Esophagus squamous epithelium (tissue), 4 donors: ENCODE data around the gene DENND2C.

Experiments
- CTCF ChIP-seq, 6 experiments: fragments of 450-650 bp in 4 of 6; fragments of 200-600 bp in 2 of 6; sonication (generic) in 2 of 6; IDR thresholded peaks; one replicate each; pipeline ENCODE4 v1.5.1; 2016 to 2019; ENCODE audit warnings: antibody characterized with exemption in 6 of 6, mild to moderate bottlenecking in 4 of 6, moderate library complexity in 4 of 6
- POLR2A ChIP-seq, 4 donors: fragments of 450-650 bp; IDR thresholded peaks; one replicate each; pipeline ENCODE4 v1.6.1; 2017; ENCODE audit warnings: antibody characterized with exemption in 4 of 4, mild to moderate bottlenecking in 4 of 4, moderate library complexity in 3 of 4

GRCh38 chr1:114671011-114671938, 1.4 kb upstream of the DENND2C start:
- peak in 5 of 6 experiments; percentile 19 to 72 (median 46) for TF ChIP-seq CTCF (IDR thresholded peaks at IDR 0.05)
- TF ChIP-seq POLR2A (IDR thresholded peaks at IDR 0.05): no peak
